ENCODE measurements around the gene TCF20.

Gene TCF20

GRCh38 chr22:42299586-42300258, 29.3 kb upstream of the TCF20 start:
- peak; percentile 54 for DNase-seq (ENCODE audit: low spot score)

GRCh38 chr22:42298746-42299145, 28.3 kb upstream of the TCF20 start:
- no peak for DNase-seq (ENCODE audit: low spot score)
- no peak for TF ChIP-seq CTCF (IDR thresholded peaks at IDR 0.05; ENCODE audit: extremely low read depth, missing control alignments)

More at GRCh38 chr22:42299586-42300258, 29.3 kb upstream of the TCF20 start:
- TF ChIP-seq CTCF (IDR thresholded peaks at IDR 0.05; ENCODE audit: extremely low read depth, missing control alignments): no peak

GRCh38 chr22:42297778-42298177, 27.3 kb upstream of the TCF20 start:
- DNase-seq (ENCODE audit: low spot score): no peak
- TF ChIP-seq CTCF (IDR thresholded peaks at IDR 0.05; ENCODE audit: extremely low read depth, missing control alignments): no peak

- DNase-seq (ENCODE audit: low spot score): no peak
- no peak for TF ChIP-seq CTCF (IDR thresholded peaks at IDR 0.05; ENCODE audit: extremely low read depth, missing control alignments)
Observed at GRCh38 chr22:42296883-42297282, 26.4 kb upstream of the TCF20 start.

- peak; percentile 7 for TF ChIP-seq CTCF (IDR thresholded peaks at IDR 0.05; ENCODE audit: extremely low read depth, missing control alignments)
- no peak for DNase-seq (ENCODE audit: low spot score)
Observed at GRCh38 chr22:42296381-42296853, 26.0 kb upstream of the TCF20 start.

- DNase-seq (ENCODE audit: low spot score): no peak
- TF ChIP-seq CTCF (IDR thresholded peaks at IDR 0.05; ENCODE audit: extremely low read depth, missing control alignments): no peak
Observed at GRCh38 chr22:42294034-42294985, 23.9 kb upstream of the TCF20 start.

Measured in GM20000 (cell line).